Liver (tissue), 9 donors: Measurements from ENCODE around the gene GPR171. TPM values are rescaled to one million over a fixed set of nuclear protein-coding genes. Genes with fewer than 3 reads are reported as not detected.

ENCODE experiments used
- DNase-seq: peaks from one replicate; pipeline ENCODE4 v3.0.0-alpha.2; 2017; ENCODE audit warnings: low spot score
- H3K27ac ChIP-seq, 2 donors: one replicate each; pipeline ENCODE4 v1.7.0; 2013; ENCODE audit warnings: inconsistent platforms in 2 of 2, low read length in 2 of 2, control low read depth in 1 of 2, low read depth in 1 of 2, mild to moderate bottlenecking in 1 of 2
- H3K27me3 ChIP-seq, 4 donors: one replicate each; pipeline versions ENCODE4 v1.6.1 to v1.7.0; 2013; ENCODE audit warnings: low read length in 3 of 4, inconsistent platforms in 1 of 4, mild to moderate bottlenecking in 1 of 4, moderate library complexity in 1 of 4; ENCODE audit not compliant: control insufficient read depth in 4 of 4, insufficient read depth in 4 of 4
- H3K36me3 ChIP-seq, 4 donors: one replicate each; pipeline versions ENCODE4 v1.6.1 to v1.7.0; 2013; ENCODE audit warnings: low read length in 3 of 4, mild to moderate bottlenecking in 3 of 4, low read depth in 1 of 4, moderate library complexity in 1 of 4; ENCODE audit not compliant: control insufficient read depth in 4 of 4, insufficient read depth in 3 of 4
- H3K4me1 ChIP-seq, 4 donors: one replicate each; pipeline versions ENCODE4 v1.6.1 to v1.7.0; 2013; ENCODE audit warnings: low read length in 3 of 4, mild to moderate bottlenecking in 3 of 4, moderate library complexity in 1 of 4; ENCODE audit not compliant: control insufficient read depth in 4 of 4, insufficient read depth in 4 of 4
- H3K4me3 ChIP-seq, 3 donors: one replicate each; pipeline versions ENCODE4 v1.6.1 to v1.7.0; 2013; ENCODE audit warnings: low read length in 3 of 3, control low read depth in 1 of 3, low read depth in 1 of 3, mild to moderate bottlenecking in 1 of 3
- H3K9ac ChIP-seq, 2 donors: one replicate each; pipeline ENCODE4 v1.7.0; 2013; ENCODE audit warnings: low read length in 2 of 2, mild to moderate bottlenecking in 2 of 2, moderate library complexity in 2 of 2, control low read depth in 1 of 2, low read depth in 1 of 2
- H3K9me3 ChIP-seq, 4 donors: one replicate each; pipeline versions ENCODE4 v1.6.1 to v1.7.0; 2013; ENCODE audit warnings: low read length in 3 of 4; ENCODE audit not compliant: control insufficient read depth in 4 of 4
- EGR1 ChIP-seq, 2 donors: IDR thresholded peaks; 2 replicates each; pipeline ENCODE4 v1.6.1; 2016 to 2018; ENCODE audit warnings: antibody characterized with exemption in 2 of 2, low read depth in 2 of 2
- FOXA1 ChIP-seq: IDR thresholded peaks from 2 replicates; pipeline ENCODE4 v1.6.1; 2016; ENCODE audit warnings: antibody characterized with exemption
- FOXA2 ChIP-seq: IDR thresholded peaks from 2 replicates; pipeline ENCODE4 v1.6.1; 2016; ENCODE audit warnings: antibody characterized with exemption
- GABPA ChIP-seq, 2 donors: IDR thresholded peaks in 1 of 2; conservative IDR thresholded peaks in 1 of 2; 2 replicates each; pipeline ENCODE4 v1.6.1; 2016; ENCODE audit warnings: antibody characterized with exemption in 2 of 2, mild to moderate bottlenecking in 1 of 2, moderate library complexity in 1 of 2
- HNF4A ChIP-seq, 2 donors: conservative IDR thresholded peaks; 2 replicates each; pipeline ENCODE4 v1.6.1; 2016; ENCODE audit warnings: antibody characterized with exemption in 2 of 2, mild to moderate bottlenecking in 2 of 2
- HNF4G ChIP-seq: IDR thresholded peaks from 2 replicates; pipeline ENCODE4 v1.6.1; 2016; ENCODE audit warnings: antibody characterized with exemption
- JUND ChIP-seq, 2 donors: IDR thresholded peaks; 2 replicates each; pipeline ENCODE4 v1.6.1; 2016; ENCODE audit warnings: antibody characterized with exemption in 2 of 2
- NR2F2 ChIP-seq: IDR thresholded peaks from 2 replicates; pipeline ENCODE4 v1.6.1; 2016; ENCODE audit warnings: antibody characterized with exemption
- RAD21 ChIP-seq, 2 donors: IDR thresholded peaks; 2 replicates each; pipeline ENCODE4 v1.6.1; 2016; ENCODE audit warnings: antibody characterized with exemption in 2 of 2, mild to moderate bottlenecking in 2 of 2
- RXRA ChIP-seq, 2 donors: IDR thresholded peaks; 2 replicates each; pipeline ENCODE4 v1.6.1; 2017 to 2018; ENCODE audit warnings: antibody characterized with exemption in 2 of 2, mild to moderate bottlenecking in 1 of 2
- SP1 ChIP-seq: IDR thresholded peaks from 2 replicates; pipeline ENCODE4 v1.6.1; 2018; ENCODE audit warnings: antibody characterized with exemption, mild to moderate bottlenecking
- TAF1 ChIP-seq: conservative IDR thresholded peaks from 2 replicates; pipeline ENCODE4 v1.6.1; 2016; ENCODE audit warnings: antibody characterized with exemption, mild to moderate bottlenecking
- YY1 ChIP-seq: IDR thresholded peaks from 2 replicates; pipeline ENCODE4 v1.6.1; 2016; ENCODE audit warnings: antibody characterized with exemption, mild to moderate bottlenecking
- WGBS: extraction: QIAGEN DNeasy Blood & Tissue Kit; methylation state at CpG from one replicate; pipeline ENCODE4 v1.1.7; 2013; 5-methylcytosine and 5-hydroxymethylcytosine counted together
- polyA plus RNA-seq, 2 donors: library from polyadenylated mRNA; stranded (reverse) in 1 of 2; unstranded in 1 of 2; fragments of 200-250 nt in 1 of 2; fragments of >200 nt in 1 of 2; fragmentation: Nextera tagmentation in 1 of 2; extraction: Ambion mirVana in 1 of 2; gene quantifications; one replicate each; pipeline versions ENCODE4 v1.2.1 to v1.2.3, GENCODE V29; 2013 to 2015
- total RNA-seq, 2 donors: library from RNA; depleted of rRNA; stranded (reverse); fragments of >200 nt; gene quantifications; one replicate each; pipeline ENCODE4 v1.2.3, GENCODE V29; 2014
- TF ChIP-seq, protein P1 (sequence below): IDR thresholded peaks from 2 replicates; pipeline ENCODE4 v1.6.1; 2016; ENCODE audit warnings: antibody characterized with exemption
- TF ChIP-seq, protein P2 (sequence below): fragments of 150-350 bp; IDR thresholded peaks from 2 replicates; pipeline ENCODE4 v1.5.1; 2017; ENCODE audit warnings: improper control_type of control experiment, low read depth, low read length; ENCODE audit not compliant: missing input control
- TF ChIP-seq, protein P3 (sequence below): IDR thresholded peaks from 2 replicates; pipeline ENCODE4 v1.6.1; 2016; ENCODE audit warnings: antibody characterized with exemption
- TF ChIP-seq, protein P4 (sequence below): IDR thresholded peaks from 2 replicates; pipeline ENCODE4 v1.6.1; 2016; ENCODE audit warnings: antibody characterized with exemption
- donor health status: healthy.
- donor health status: healthy.
- donor health status: healthy.
- donor health status: healthy.
- donor health status: healthy.

The GPR171 gene
- total and polyA plus RNA-seq, 4 donors: 0.19 to 0.56 (median 0.28) TPM

GRCh38 chr3:151205482-151205881 lies 2.5 kb upstream of the GPR171 start:
- no peaks in the 10 kb centered on the region for H3K27me3 ChIP-seq
- TF ChIP-seq, protein P1, sequence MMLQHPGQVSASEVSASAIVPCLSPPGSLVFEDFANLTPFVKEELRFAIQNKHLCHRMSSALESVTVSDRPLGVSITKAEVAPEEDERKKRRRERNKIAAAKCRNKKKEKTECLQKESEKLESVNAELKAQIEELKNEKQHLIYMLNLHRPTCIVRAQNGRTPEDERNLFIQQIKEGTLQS: no peak
- no peak for TF ChIP-seq YY1
- TF ChIP-seq GABPA (IDR thresholded peaks at IDR 0.05 in 1 of 2, conservative IDR thresholded peaks at IDR 0.05 in 1 of 2): no peak
- 92% methylated on average over 6 of the region's 6 CpGs for WGBS
- no peaks in the 10 kb centered on the region for H3K9me3 ChIP-seq
- peaks cover 0 to 7% (median 3%) of the 10 kb centered on the region in 4 donors for H3K4me1 ChIP-seq
- H3K9ac ChIP-seq: no peak overlapping the region
- no peak for DNase-seq
- H3K4me3 ChIP-seq: no peak overlapping the region
- no peaks in the 10 kb centered on the region for H3K36me3 ChIP-seq
- H3K27ac ChIP-seq: no peak overlapping the region

DNA sequence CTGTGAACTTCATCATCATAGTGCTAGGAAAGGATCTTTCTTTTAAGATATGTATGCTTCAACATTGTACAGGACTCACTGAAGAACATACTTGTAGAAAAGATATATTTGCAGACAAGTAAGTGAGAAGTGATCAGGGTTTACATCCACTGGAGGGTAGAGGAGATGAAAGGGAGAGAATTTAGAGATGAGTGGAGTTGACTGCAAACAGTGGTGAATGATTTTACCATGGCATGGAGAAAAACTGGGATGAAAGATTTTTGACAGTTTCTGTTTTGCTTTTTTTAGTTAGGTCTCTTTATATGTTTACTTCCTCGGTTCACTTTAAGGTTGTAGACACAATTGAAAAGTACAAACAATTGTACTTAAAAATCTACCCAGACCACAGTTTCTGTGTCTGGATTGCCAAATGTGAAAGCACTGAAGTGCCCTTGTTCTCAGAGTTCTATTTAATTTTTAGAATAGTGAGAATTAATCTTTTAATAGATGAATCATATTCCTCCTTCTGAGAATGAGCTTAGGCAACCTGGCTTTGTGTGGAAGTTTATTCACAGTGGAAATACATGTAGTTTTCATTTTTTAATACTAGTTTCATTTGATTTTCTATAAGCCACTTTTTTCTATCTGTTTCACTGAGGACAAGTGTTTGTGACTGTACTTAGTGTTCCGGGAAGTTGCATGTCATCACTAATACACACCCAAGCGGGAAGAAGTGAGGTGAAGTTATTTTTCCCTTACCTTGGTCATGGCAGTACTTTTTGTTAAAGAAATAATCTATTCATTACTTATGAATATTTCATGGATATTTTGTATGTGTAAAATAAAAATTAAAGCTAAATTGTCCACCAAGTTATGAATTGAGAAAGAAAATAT lies 1.8 kb upstream of the GPR171 start:
- H3K27me3 ChIP-seq: no peaks in the 10 kb centered on the region
- H3K9me3 ChIP-seq: no peaks in the 10 kb centered on the region
- H3K9ac ChIP-seq: no peak overlapping the region
- no peaks in the 10 kb centered on the region for H3K36me3 ChIP-seq
- H3K4me1 ChIP-seq: peaks cover 0 to under 1% (median 0%) of the 10 kb centered on the region in 4 donors
- H3K27ac ChIP-seq: no peak overlapping the region
- no peak for DNase-seq
- 80% methylated on average over 3 of the region's 3 CpGs for WGBS
- H3K4me3 ChIP-seq: no peak overlapping the region
- TF ChIP-seq EGR1 (IDR thresholded peaks at IDR 0.05; ENCODE audit: low read depth in 2 of 2) (no peak), GABPA (IDR thresholded peaks at IDR 0.05 in 1 of 2, conservative IDR thresholded peaks at IDR 0.05 in 1 of 2) (no peak), JUND (IDR thresholded peaks at IDR 0.05) (no peak), FOXA1 (no peak), HNF4A (conservative IDR thresholded peaks at IDR 0.05) (no peak), NR2F2 (no peak)
- TF ChIP-seq, protein P2, sequence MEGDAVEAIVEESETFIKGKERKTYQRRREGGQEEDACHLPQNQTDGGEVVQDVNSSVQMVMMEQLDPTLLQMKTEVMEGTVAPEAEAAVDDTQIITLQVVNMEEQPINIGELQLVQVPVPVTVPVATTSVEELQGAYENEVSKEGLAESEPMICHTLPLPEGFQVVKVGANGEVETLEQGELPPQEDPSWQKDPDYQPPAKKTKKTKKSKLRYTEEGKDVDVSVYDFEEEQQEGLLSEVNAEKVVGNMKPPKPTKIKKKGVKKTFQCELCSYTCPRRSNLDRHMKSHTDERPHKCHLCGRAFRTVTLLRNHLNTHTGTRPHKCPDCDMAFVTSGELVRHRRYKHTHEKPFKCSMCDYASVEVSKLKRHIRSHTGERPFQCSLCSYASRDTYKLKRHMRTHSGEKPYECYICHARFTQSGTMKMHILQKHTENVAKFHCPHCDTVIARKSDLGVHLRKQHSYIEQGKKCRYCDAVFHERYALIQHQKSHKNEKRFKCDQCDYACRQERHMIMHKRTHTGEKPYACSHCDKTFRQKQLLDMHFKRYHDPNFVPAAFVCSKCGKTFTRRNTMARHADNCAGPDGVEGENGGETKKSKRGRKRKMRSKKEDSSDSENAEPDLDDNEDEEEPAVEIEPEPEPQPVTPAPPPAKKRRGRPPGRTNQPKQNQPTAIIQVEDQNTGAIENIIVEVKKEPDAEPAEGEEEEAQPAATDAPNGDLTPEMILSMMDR: no peak
- TF ChIP-seq, protein P1: no peak

DNA sequence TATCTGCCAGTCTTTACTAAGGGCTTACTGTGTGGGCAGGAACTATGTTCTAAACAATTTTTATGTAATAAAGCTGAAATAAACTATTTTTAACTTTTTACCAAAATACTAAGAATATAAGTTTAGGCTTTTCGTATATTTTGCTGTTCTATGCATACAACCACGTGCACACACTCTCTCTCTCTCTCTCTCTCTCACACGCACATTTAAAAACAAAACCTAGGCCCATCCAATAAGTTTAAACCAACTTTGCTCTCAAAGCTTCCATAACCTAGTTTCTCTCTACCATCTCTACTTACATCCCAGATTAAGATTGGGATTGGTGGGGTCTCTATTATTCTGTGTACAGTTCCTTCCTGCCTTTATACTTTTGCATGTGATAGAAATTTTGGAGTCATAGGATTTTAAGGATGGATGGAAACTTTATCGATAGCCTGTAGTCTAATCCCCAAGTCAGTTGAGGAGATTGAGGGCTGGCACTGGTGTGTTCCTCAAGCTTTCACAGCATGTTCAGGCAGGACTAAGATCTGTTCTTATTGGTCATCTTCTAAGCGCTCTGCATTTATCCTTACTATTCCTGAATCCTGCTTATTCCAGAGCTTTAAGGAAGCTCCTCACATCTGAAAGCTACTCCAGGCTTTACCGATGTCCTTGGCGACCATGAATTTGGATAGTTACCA lies 1.8 kb downstream of the GPR171 start:
- H3K4me3 ChIP-seq: no peak overlapping the region
- TF ChIP-seq JUND (IDR thresholded peaks at IDR 0.05) (no peak), FOXA2 (no peak), HNF4A (conservative IDR thresholded peaks at IDR 0.05) (no peak), EGR1 (IDR thresholded peaks at IDR 0.05; ENCODE audit: low read depth in 2 of 2) (no peak), TAF1 (no peak), RXRA (IDR thresholded peaks at IDR 0.05) (no peak), GABPA (IDR thresholded peaks at IDR 0.05 in 1 of 2, conservative IDR thresholded peaks at IDR 0.05 in 1 of 2) (no peak), RAD21 (IDR thresholded peaks at IDR 0.05) (no peak), NR2F2 (no peak), SP1 (no peak), HNF4G (no peak)
- TF ChIP-seq, protein P3, sequence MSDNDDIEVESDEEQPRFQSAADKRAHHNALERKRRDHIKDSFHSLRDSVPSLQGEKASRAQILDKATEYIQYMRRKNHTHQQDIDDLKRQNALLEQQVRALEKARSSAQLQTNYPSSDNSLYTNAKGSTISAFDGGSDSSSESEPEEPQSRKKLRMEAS: no peak
- TF ChIP-seq, protein P4, sequence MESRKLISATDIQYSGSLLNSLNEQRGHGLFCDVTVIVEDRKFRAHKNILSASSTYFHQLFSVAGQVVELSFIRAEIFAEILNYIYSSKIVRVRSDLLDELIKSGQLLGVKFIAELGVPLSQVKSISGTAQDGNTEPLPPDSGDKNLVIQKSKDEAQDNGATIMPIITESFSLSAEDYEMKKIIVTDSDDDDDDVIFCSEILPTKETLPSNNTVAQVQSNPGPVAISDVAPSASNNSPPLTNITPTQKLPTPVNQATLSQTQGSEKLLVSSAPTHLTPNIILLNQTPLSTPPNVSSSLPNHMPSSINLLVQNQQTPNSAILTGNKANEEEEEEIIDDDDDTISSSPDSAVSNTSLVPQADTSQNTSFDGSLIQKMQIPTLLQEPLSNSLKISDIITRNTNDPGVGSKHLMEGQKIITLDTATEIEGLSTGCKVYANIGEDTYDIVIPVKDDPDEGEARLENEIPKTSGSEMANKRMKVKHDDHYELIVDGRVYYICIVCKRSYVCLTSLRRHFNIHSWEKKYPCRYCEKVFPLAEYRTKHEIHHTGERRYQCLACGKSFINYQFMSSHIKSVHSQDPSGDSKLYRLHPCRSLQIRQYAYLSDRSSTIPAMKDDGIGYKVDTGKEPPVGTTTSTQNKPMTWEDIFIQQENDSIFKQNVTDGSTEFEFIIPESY: no peak
- H3K9me3 ChIP-seq: no peaks in the 10 kb centered on the region
- 93% methylated on average over 7 of the region's 7 CpGs for WGBS
- H3K9ac ChIP-seq: no peak overlapping the region
- H3K36me3 ChIP-seq: no peaks in the 10 kb centered on the region
- no peak overlapping the region for H3K27ac ChIP-seq
- DNase-seq: no peak
- no peaks in the 10 kb centered on the region for H3K27me3 ChIP-seq
- peaks cover 5 to 16% (median 11%) of the 10 kb centered on the region in 4 donors for H3K4me1 ChIP-seq
